Stimulated activated CD8-positive, alpha-beta memory T cell treated with anti-CD3 and anti-CD28 coated beads, Interleukin-2, amount 100 ng/mL, for 48 hours (primary cell): ENCODE data around the gene PCDHGC3.

Experiments used
- DNase-seq, 2 donors: peaks; one replicate each; pipeline ENCODE4 v3.0.0-alpha.2; 2020; ENCODE audit warnings: low read depth in 2 of 2

The PCDHGC3 gene

GRCh38 chr5:141508440-141508797, 32.7 kb downstream of the PCDHGC3 start:
- DNase-seq: no peak

- DNase-seq: no peak
Measured at GRCh38 chr5:141508798-141509611, 33.2 kb downstream of the PCDHGC3 start.

GRCh38 chr5:141510160-141510559, 34.4 kb downstream of the PCDHGC3 start:
- DNase-seq: no peak

GRCh38 chr5:141510850-141511601, 35.3 kb downstream of the PCDHGC3 start:
- no peak for DNase-seq

- no peak for DNase-seq
Measured at GRCh38 chr5:141511771-141512325, 36.1 kb downstream of the PCDHGC3 start.

GRCh38 chr5:141512390-141512910, 36.7 kb downstream of the PCDHGC3 start:
- peak; percentile 82 to 87 for DNase-seq

GRCh38 chr5:141512911-141513626, 37.3 kb downstream of the PCDHGC3 start:
- no peak for DNase-seq

- peak; percentile 46 to 59 for DNase-seq
Measured at GRCh38 chr5:141513627-141514329, 38.0 kb downstream of the PCDHGC3 start.

GRCh38 chr5:141514330-141515133, 38.8 kb downstream of the PCDHGC3 start:
- no peak for DNase-seq

GRCh38 chr5:141515141-141515540, 39.4 kb downstream of the PCDHGC3 start:
- DNase-seq: no peak

GRCh38 chr5:141515946-141516671, 40.3 kb downstream of the PCDHGC3 start:
- DNase-seq: no peak

- no peak for DNase-seq
Measured at GRCh38 chr5:141516672-141517025, 40.9 kb downstream of the PCDHGC3 start.

- DNase-seq: no peak
Measured at GRCh38 chr5:141517312-141517711, 41.5 kb downstream of the PCDHGC3 start.

- DNase-seq: no peak
Measured at GRCh38 chr5:141517880-141518617, 42.3 kb downstream of the PCDHGC3 start.

GRCh38 chr5:141518618-141519015, 42.9 kb downstream of the PCDHGC3 start:
- DNase-seq: no peak

GRCh38 chr5:141519605-141520565, 44.1 kb downstream of the PCDHGC3 start:
- no peak for DNase-seq

GRCh38 chr5:141521244-141521781, 45.5 kb downstream of the PCDHGC3 start:
- DNase-seq: no peak

GRCh38 chr5:141522301-141522700, 46.5 kb downstream of the PCDHGC3 start:
- DNase-seq: no peak
